OCI-LY7 (cell line): Measurements from ENCODE around the gene PSENEN.

ENCODE experiments used
- CTCF ChIP-seq: fragments of 200-600 bp; sonication (generic); conservative IDR thresholded peaks from 2 replicates; pipeline ENCODE4 v1.5.1; 2014; ENCODE audit warnings: mild to moderate bottlenecking, antibody characterized with exemption, low read length, moderate library complexity, mixed read lengths
- EZH2phosphoT487 ChIP-seq: fragments of 200-600 bp; sonication (generic); IDR thresholded peaks from 2 replicates; pipeline ENCODE4 v1.6.1; 2018; ENCODE audit warnings: low read depth, borderline replicate concordance, mild to moderate bottlenecking, mixed run types, antibody characterized with exemption, low read length, moderate library complexity, mixed read lengths

- no peak for TF ChIP-seq CTCF
- no peak for TF ChIP-seq EZH2phosphoT487
Measured at GRCh38 chr19:35767288-35768081, 22.0 kb downstream of the PSENEN start.
